ENCODE results near the gene LHFPL2. TPM values are rescaled to one million over a fixed set of nuclear protein-coding genes. Genes with fewer than 3 reads are reported as not detected.

Gene LHFPL2
- total RNA-seq, 1 donor from 2014 or later: 47.6 TPM

GRCh38 chr5:78565395-78565794 lies 83.2 kb downstream of the LHFPL2 start:
- peaks cover 26% of the 10 kb centered on the region for H3K4me1 Mint-ChIP-seq (ENCODE audit: unreplicated experiment)
- DNase-seq (ENCODE audit: low spot score): no peak
- H3K27me3 Mint-ChIP-seq (ENCODE audit: unreplicated experiment): no peaks in the 10 kb centered on the region
- no peak for TF ChIP-seq CTCF (IDR thresholded peaks at IDR 0.05; ENCODE audit: unreplicated experiment)
- peaks cover 3% of the 10 kb centered on the region for H3K36me3 Mint-ChIP-seq (ENCODE audit: low read depth, unreplicated experiment)
- no peak overlapping the region for H3K27ac Mint-ChIP-seq (ENCODE audit: unreplicated experiment)
- H3K9me3 Mint-ChIP-seq (ENCODE audit: unreplicated experiment): no peaks in the 10 kb centered on the region
- no peak overlapping the region for H3K4me3 Mint-ChIP-seq (ENCODE audit: unreplicated experiment)

GRCh38 chr5:78563621-78564020 lies 85.0 kb downstream of the LHFPL2 start:
- Mint-ChIP-seq H3K27me3 (ENCODE audit: unreplicated experiment) (no peaks in the 10 kb centered on the region), H3K27ac (ENCODE audit: unreplicated experiment) (no peak overlapping the region), H3K4me3 (ENCODE audit: unreplicated experiment) (no peak overlapping the region), H3K9me3 (ENCODE audit: unreplicated experiment) (no peaks in the 10 kb centered on the region), H3K36me3 (ENCODE audit: low read depth, unreplicated experiment) (peaks cover 8% of the 10 kb centered on the region), H3K4me1 (ENCODE audit: unreplicated experiment) (peaks cover 13% of the 10 kb centered on the region)
- TF ChIP-seq CTCF (IDR thresholded peaks at IDR 0.05; ENCODE audit: unreplicated experiment): no peak
- DNase-seq (ENCODE audit: low spot score): no peak

- Mint-ChIP-seq H3K4me3 (ENCODE audit: unreplicated experiment) (no peak overlapping the region), H3K27ac (ENCODE audit: unreplicated experiment) (no peak overlapping the region), H3K36me3 (ENCODE audit: low read depth, unreplicated experiment) (peaks cover 10% of the 10 kb centered on the region), H3K4me1 (ENCODE audit: unreplicated experiment) (peaks cover 5% of the 10 kb centered on the region), H3K9me3 (ENCODE audit: unreplicated experiment) (no peaks in the 10 kb centered on the region), H3K27me3 (ENCODE audit: unreplicated experiment) (no peaks in the 10 kb centered on the region)
- TF ChIP-seq CTCF (IDR thresholded peaks at IDR 0.05; ENCODE audit: unreplicated experiment): no peak
- DNase-seq (ENCODE audit: low spot score): no peak
Observed at GRCh38 chr5:78562714-78563330, 85.8 kb downstream of the LHFPL2 start.

- Mint-ChIP-seq H3K27me3 (ENCODE audit: unreplicated experiment) (no peaks in the 10 kb centered on the region), H3K9me3 (ENCODE audit: unreplicated experiment) (no peaks in the 10 kb centered on the region), H3K27ac (ENCODE audit: unreplicated experiment) (no peak overlapping the region), H3K36me3 (ENCODE audit: low read depth, unreplicated experiment) (peaks cover 10% of the 10 kb centered on the region), H3K4me3 (ENCODE audit: unreplicated experiment) (no peak overlapping the region), H3K4me1 (ENCODE audit: unreplicated experiment) (no peaks in the 10 kb centered on the region)
- TF ChIP-seq CTCF (IDR thresholded peaks at IDR 0.05; ENCODE audit: unreplicated experiment): no peak
- DNase-seq (ENCODE audit: low spot score): no peak
Observed at GRCh38 chr5:78562001-78562400, 86.6 kb downstream of the LHFPL2 start.

GRCh38 chr5:78561261-78561660 lies 87.3 kb downstream of the LHFPL2 start:
- DNase-seq (ENCODE audit: low spot score): no peak
- peaks cover under 1% of the 10 kb centered on the region for H3K27me3 Mint-ChIP-seq (ENCODE audit: unreplicated experiment)
- no peaks in the 10 kb centered on the region for H3K9me3 Mint-ChIP-seq (ENCODE audit: unreplicated experiment)
- H3K4me1 Mint-ChIP-seq (ENCODE audit: unreplicated experiment): no peaks in the 10 kb centered on the region
- H3K36me3 Mint-ChIP-seq (ENCODE audit: low read depth, unreplicated experiment): peaks cover 10% of the 10 kb centered on the region
- H3K4me3 Mint-ChIP-seq (ENCODE audit: unreplicated experiment): no peak overlapping the region
- no peak for TF ChIP-seq CTCF (IDR thresholded peaks at IDR 0.05; ENCODE audit: unreplicated experiment)
- no peak overlapping the region for H3K27ac Mint-ChIP-seq (ENCODE audit: unreplicated experiment)
